ENCODE measurements around the gene PDK2. TPM values are rescaled to one million over a fixed set of nuclear protein-coding genes. Genes with fewer than 3 reads are reported as not detected.

PDK2 gene
- total and polyA plus RNA-seq, 9 of the 15 experiments (the other 6 are each of a cell fraction or from before 2014, with no cell fraction given) = 0.03 to 2.5 (median 1.4) TPM

- DNase-seq (ENCODE audit: extremely low read depth in 1 of 4, low spot score in 3 of 4) (no peak), FAIRE-seq (no peak), ATAC-seq (no peak)
- Histone ChIP-seq H3K36me3 (ENCODE audit: control insufficient read depth, insufficient read depth, low read length) (no peaks in the 10 kb centered on the region), H3K4me2 (ENCODE audit: insufficient read depth, low read length) (no peak overlapping the region), H3K9ac (ENCODE audit: insufficient read depth in 1 of 2, low read depth in 2 of 2, low read length in 2 of 2) (no peak overlapping the region), H3K27me3 (ENCODE audit: control insufficient read depth in 2 of 2, insufficient read depth in 2 of 2, low read length in 2 of 2) (peaks cover 8 to 24% of the 10 kb centered on the region in 2 experiments), H3K4me1 (replicated peaks in 1 of 2; ENCODE audit: control insufficient read depth in 2 of 2, insufficient read depth in 2 of 2, low read length in 2 of 2) (peaks cover 0 to 18% of the 10 kb centered on the region in 2 experiments; a peak in 1 of 5 replicates), H3K27ac (ENCODE audit: extremely low read depth, low read depth, low read length) (no peak overlapping the region), H2AFZ (ENCODE audit: low read depth, low read length) (no peak overlapping the region), H3K9me1 (ENCODE audit: control insufficient read depth, insufficient read depth, low read length) (no peaks in the 10 kb centered on the region), H3K4me3 (no peak overlapping the region), H4K20me1 (replicated peaks; ENCODE audit: control insufficient read depth, insufficient read depth, low read length) (peaks cover 6% of the 10 kb centered on the region; the same call in 1 of the 2 replicates), H3K79me2 (ENCODE audit: control insufficient read depth, insufficient read depth, low read length) (no peaks in the 10 kb centered on the region), H3K9me3 (replicated peaks; ENCODE audit: control insufficient read depth, insufficient read depth, low read depth, low read length) (no peaks in the 10 kb centered on the region)
- WGBS (ENCODE audit: insufficient coverage, low coverage, missing lambda C conversion rate) = 19% methylated on average over 11 of the region's 11 CpGs
- in situ Hi-C loops (cut with MboI) (no loop called here), intact Hi-C loops (cut with micrococcal nuclease) (loop anchor here (10.0 kb wide), 1 partner anchor 195 kb away; no protein-coding TSS in a partner anchor)
- POLR2A ChIA-PET = no interaction called here
- CTCF ChIA-PET (ENCODE audit: low intra/inter-chr PET ratio) = interaction anchor here (1.1 kb wide), 1 partner anchor 119 kb away, joined by 5 read pairs; no protein-coding TSS in a partner anchor
- no TSS peak for BruUV-seq (replicated peaks)
- TF ChIP-seq, protein P1, sequence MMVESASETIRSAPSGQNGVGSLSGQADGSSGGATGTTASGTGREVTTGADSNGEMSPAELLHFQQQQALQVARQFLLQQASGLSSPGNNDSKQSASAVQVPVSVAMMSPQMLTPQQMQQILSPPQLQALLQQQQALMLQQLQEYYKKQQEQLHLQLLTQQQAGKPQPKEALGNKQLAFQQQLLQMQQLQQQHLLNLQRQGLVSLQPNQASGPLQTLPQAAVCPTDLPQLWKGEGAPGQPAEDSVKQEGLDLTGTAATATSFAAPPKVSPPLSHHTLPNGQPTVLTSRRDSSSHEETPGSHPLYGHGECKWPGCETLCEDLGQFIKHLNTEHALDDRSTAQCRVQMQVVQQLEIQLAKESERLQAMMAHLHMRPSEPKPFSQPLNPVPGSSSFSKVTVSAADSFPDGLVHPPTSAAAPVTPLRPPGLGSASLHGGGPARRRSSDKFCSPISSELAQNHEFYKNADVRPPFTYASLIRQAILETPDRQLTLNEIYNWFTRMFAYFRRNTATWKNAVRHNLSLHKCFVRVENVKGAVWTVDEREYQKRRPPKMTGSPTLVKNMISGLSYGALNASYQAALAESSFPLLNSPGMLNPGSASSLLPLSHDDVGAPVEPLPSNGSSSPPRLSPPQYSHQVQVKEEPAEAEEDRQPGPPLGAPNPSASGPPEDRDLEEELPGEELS (CRISPR knock-in tag; IDR thresholded peaks at IDR 0.05; ENCODE audit: borderline replicate concordance) = 0 out of 2 replicates have a peak, but pooled peaks have one; percentile 34
- no peak for TF ChIP-seq BRF2 (IDR thresholded peaks at IDR 0.05; ENCODE audit: borderline replicate concordance, insufficient read depth, insufficient read length)
- TF ChIP-seq CEBPB (tag; IDR thresholded peaks at IDR 0.05) = no peak
Observed at GRCh38 chr17:50080096-50080480, 15.1 kb upstream of the PDK2 start.

Measured in K562 (cell line).